Hematopoietic multipotent progenitor cell treated with erythropoietin and hydrocortisone succinate and interleukin-3 and kit ligand, for 15 days (in vitro differentiated cells): ENCODE data around the gene GOLGA6L10.
"Not testable (repeated sequence)": the region's sequence is repeated elsewhere in the genome, so short reads cannot be mapped to it uniquely, and the experiment has no call there.

Source experiments
- DNase-seq: peaks from one replicate; pipeline ENCODE4 v3.0.0-alpha.2; 2015; ENCODE audit warnings: low spot score

GOLGA6L10 gene

GRCh38 chr15:82342632-82343374 lies 6.5 kb downstream of the GOLGA6L10 start:
- DNase-seq: not testable (repeated sequence)

DNA sequence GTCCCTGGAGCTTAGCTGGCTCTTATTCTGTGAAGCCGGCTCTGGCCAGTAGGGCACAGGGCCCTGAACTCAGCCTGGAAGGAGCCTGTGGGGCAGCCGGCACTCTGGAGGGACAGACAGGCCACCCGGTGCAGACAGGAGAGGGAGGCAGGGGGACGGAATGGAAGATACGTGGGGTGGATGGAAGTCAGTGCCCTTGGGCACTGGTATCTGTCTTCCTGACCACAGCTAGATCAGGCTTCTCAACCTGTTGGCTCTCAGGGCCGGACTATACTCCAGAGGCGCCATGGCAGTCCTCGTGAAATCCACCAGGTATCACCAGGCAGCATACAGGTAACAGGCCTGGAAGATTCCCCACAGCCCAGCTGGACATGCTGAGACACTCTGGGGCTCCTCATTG lies 10.7 kb downstream of the GOLGA6L10 start:
- DNase-seq: not testable (repeated sequence)

DNA sequence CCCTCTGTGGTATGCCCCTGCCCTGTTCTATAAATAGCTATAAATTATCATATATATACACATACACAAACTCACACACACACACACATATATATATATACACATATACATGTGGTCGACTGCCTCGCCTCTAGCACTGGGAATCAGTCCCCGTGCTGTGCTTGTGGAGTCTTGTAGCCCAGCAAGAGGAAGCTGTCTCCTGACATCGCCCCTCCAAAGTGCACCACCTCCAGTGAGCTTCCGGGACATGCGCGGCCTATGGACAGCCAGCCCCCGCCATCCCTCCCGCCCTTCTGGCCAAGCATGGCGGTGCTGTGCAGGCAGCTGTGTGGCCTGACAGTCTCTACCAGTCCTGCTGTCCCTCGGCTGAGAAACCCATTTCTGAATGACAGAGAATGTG lies 11.2 kb downstream of the GOLGA6L10 start:
- not testable (repeated sequence) for DNase-seq

- DNase-seq: not testable (repeated sequence)
Measured at GRCh38 chr15:82337051-82337450, 12.2 kb downstream of the GOLGA6L10 start.

- not testable (repeated sequence) for DNase-seq
Measured at GRCh38 chr15:82336180-82336647, 13.1 kb downstream of the GOLGA6L10 start.

- not testable (repeated sequence) for DNase-seq
Measured at GRCh38 chr15:82335006-82335405, 14.3 kb downstream of the GOLGA6L10 start.

DNA sequence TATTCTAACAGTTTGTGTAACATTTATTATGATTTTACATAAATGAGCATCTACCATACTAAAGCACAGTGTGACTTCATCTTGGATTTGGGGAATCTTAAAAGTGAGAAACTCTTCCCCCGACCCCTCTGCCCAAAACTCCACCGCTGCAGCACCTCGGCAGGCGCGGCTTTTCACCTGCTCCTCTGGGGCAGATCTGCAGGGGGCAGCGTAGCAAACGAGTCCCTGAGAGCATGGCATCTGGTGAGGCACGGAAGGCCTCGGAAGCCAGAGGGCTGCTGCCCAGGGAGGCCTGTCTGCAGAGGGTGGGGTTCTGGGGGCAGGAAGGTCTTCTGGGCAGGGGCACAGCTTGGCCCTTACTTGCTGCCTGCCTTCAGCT lies 14.7 kb downstream of the GOLGA6L10 start:
- not testable (repeated sequence) for DNase-seq

GRCh38 chr15:82333603-82334553 lies 15.4 kb downstream of the GOLGA6L10 start:
- not testable (repeated sequence) for DNase-seq

- not testable (repeated sequence) for DNase-seq
Measured at GRCh38 chr15:82332711-82333602, 16.3 kb downstream of the GOLGA6L10 start.

DNA sequence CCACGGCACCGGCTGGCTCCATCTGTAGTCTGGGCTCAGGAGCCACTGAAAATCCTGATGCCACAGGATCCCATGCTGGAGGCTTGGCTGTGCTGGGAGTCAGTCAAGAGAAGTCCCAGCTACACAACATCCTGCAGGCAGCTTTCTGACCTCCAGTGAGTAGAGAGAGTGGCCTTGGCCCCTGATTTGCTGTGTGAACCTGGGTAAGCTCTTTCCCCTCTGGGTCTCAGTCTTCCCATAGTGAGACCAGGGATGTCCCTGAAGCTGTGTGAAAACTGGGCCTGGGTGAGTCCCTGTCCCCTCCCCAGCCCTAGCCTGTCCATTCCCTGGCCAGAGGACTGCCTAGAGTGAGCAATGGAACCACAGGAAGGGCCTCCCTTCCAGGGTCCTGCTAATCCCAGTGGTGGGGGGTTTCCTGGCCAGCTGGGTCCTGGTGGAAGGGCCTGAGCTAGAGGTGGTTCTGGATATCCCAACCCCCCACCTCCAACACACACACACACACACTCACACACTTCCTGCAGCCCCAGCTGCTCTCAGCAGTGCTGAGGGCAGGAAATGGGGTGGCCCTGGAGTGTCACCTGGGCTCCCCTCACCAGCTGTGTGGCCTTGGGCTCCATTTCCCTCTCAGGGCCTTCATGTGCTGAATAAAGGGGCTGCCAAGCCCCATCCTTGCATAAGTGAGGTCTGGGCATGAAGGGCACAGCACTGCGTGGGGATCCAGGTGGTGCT lies 17.5 kb downstream of the GOLGA6L10 start:
- not testable (repeated sequence) for DNase-seq

DNA sequence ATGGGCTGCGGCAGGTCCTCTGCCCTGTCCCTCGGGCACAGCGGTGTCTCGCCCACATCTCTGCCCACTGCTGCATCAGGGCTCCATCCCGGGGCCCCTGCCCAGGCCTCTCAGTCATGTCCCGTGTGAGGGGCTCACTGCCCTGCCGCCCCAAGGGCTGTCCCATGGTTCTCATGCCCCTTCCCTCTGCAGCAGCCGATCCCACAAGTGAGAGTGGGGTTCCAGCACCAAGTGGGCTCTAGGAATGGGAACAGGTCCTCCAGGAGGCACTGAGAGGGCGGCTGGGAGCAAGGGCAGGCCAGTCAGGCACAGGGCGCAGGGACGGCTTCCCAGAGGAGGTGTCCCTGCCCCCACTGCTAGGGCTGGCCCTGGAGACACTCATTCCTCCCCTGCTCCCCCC lies 18.4 kb downstream of the GOLGA6L10 start:
- not testable (repeated sequence) for DNase-seq

DNA sequence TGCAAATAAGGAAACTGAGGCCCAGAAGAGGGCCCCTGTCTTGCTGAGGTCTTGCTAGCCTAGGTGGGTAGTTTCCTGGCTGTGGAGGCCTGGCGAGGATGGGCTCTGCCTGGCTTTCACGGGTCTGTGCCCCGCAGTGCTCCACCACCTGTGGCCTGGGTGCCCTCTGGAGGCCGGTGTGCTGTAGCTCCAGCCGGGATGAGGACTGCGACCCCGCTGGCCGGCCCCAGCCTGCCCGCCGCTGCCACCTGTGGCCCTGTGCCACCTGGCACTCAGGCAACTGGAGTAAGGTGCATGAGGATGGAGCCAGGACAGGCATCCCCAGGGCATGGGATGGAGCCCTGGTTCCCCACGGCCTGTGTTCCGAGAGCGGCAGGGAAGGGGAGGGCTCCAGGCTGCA lies 20.2 kb downstream of the GOLGA6L10 start:
- not testable (repeated sequence) for DNase-seq

- DNase-seq: not testable (repeated sequence)
Measured at GRCh38 chr15:82327372-82327771, 21.9 kb downstream of the GOLGA6L10 start.

DNA sequence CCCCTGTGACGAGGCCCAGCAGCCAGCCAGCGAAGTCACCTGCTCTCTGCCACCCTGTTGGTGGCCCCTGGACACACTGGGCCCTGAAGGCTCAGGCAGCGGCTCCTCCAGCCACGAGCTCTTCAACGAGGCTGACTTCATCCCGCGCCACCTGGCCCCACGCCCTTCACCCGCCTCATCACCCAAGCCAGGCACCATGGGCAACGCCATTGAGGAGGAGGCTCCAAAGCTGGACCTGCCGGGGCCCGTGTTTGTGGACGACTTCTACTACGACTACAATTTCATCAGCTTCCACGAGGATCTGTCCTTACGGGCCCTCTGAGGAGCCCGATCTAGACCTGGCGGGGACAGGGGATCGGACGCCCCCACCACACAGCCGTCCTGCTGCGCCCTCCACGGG lies 22.4 kb downstream of the GOLGA6L10 start:
- not testable (repeated sequence) for DNase-seq

DNA sequence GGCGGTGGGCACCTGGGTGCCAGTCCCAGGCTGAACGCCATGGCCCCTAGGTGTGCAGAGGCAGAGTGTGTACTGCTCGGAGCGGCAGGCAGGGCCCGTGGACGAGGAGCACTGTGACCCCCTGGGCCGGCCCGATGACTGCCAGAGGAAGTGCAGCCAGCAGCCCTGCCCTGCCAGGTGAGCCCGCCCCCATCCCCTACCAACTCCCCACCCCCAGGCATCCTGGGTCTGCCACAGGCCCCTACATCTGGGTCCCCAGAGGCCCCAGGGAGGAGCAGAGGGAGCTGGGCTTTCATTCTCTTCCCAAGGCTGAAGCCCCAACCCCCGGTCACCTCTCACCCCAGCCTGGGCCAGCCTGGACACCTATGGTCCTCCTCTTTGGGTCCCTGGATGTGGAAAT lies 23.6 kb downstream of the GOLGA6L10 start:
- not testable (repeated sequence) for DNase-seq

DNA sequence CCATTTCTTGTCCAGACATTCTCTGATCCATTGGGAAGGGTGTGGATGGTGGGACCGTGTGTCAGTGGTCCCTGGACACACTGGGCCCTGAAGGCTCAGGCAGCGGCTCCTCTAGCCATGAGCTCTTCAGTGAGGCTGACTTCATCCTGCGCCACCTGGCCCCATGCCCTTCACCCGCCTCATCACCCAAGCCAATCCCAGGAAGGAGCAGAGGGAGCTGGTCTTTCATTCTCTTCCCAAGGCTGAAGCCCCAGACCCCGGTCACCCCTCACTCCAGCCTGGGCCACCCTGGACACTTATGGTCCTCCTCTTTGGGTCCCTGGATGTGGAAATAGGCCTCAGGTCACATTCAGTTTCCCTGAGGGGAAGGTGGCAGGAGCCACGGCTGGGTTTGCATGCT lies 24.4 kb downstream of the GOLGA6L10 start:
- DNase-seq: not testable (repeated sequence)

DNA sequence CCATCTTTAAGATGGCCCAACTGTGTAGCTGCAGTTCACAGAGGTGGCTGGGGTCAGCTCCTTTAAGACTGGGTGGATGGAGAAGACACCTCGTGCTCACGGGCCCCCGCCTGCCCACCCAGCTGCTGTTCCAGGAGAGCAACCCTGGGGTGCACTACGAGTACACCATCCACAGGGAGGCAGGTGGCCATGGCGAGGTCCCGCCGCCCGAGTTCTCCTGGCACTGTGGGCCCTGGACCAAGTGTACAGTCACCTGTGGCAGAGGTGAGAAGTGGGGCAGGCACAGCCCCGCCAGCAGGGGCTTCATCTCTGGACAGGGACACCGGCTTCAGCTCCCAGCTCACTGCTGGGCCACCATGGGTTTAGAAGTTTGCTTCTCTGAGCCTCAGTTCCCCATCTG lies 26.8 kb downstream of the GOLGA6L10 start:
- DNase-seq: not testable (repeated sequence)

DNA sequence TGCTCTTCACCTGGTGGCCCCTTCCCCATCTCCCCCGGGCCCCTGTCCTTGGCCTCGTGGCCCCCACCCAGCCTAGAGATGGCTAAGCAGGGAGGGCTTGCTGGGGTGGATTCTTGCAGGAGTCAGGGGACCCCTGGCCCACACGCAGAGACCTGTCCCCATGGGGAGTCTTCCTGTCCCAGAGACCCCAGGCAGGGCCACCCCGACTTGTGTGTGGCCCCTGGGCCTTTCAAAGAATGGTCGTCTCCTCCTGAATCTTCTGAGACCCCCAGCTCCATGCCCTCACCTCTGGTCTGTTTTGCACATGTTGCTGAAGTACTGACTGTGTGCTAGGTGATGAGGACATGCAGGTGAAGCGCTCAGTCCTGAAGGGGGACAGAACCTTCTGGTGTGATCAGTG lies 28.4 kb downstream of the GOLGA6L10 start:
- DNase-seq: not testable (repeated sequence)

DNA sequence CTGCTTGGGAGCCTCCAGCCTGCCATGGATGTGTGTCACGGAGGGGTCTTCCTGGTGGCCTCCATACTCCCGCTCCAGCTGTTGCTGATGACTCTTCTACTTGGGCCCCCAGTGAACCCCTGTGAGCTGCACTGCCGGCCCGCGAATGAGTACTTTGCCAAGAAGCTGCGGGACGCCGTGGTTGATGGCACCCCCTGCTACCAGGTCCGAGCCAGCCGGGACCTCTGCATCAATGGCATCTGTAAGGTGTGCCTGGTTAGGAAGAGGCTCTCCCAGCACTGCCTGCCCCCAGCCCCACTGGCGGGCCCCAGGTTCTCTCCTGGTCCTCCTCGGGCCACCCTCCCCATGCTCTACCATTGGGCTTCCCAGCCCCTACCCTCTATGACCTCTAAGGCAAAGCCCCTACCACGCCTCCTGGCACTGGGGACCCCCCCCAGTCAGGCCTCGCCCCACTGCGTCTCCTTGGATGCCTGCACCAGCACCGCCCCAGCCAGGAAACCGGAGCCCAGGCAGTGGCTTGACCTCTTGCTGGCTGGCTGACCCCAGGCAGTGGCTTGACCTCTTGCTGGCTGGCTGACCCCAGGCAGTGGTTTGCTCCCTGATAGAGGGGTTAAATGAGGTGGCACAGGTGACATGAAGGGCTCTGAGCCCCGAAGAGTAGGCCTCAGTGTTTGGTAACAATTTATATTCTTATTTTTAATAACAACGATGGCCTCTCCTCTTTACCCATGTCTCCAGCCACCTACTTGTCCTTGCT lies 29.6 kb downstream of the GOLGA6L10 start:
- not testable (repeated sequence) for DNase-seq

DNA sequence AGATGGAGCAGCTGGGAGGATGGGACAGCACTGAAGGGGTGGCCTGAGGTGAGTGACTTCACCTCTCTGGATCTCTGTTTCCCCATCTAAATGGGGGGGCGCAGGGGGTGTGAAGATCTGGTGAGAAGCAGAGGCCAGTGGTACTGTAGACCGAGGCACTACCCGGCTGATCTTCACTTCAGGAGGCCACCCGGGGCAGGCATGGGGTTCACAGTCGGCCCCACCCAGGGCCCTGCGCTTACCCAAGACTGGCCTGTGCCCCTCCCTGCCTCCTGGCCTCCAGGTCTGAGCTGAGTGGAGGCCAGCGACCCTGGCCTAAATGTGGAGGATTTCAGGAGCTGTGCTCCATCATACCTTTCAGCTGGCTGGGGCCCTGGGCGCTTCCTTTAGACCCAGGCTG lies 31.0 kb downstream of the GOLGA6L10 start:
- not testable (repeated sequence) for DNase-seq
